Osteoblast (primary cell): ENCODE results near the gene NPRL2. TPM values are rescaled to one million over a fixed set of nuclear protein-coding genes. Genes with fewer than 3 reads are reported as not detected.

ENCODE experiments used
- DNase-seq: peaks from one replicate; pipeline ENCODE4 v3.0.0; 2011; ENCODE audit warnings: low spot score, mixed read lengths; ENCODE audit not compliant: insufficient read length; ENCODE audit errors: missing footprints
- H2AFZ ChIP-seq: 2 replicates; pipeline ENCODE4 v1.6.0; 2011; ENCODE audit warnings: mild to moderate bottlenecking, low read length
- H3K27ac ChIP-seq: 2 replicates; pipeline ENCODE4 v1.5.1; 2011; ENCODE audit warnings: mild to moderate bottlenecking, low read depth, low read length, moderate library complexity
- H3K27me3 ChIP-seq: 2 replicates; pipeline ENCODE4 v1.6.0; 2012; ENCODE audit warnings: mild to moderate bottlenecking, control low read depth, inconsistent platforms, low read length, moderate library complexity; ENCODE audit not compliant: insufficient read depth
- H3K36me3 ChIP-seq: 2 replicates; pipeline ENCODE4 v1.5.1; 2011; ENCODE audit warnings: mild to moderate bottlenecking, low read length, control low read depth, moderate library complexity; ENCODE audit not compliant: insufficient read depth
- H3K4me1 ChIP-seq: 2 replicates; pipeline ENCODE4 v1.5.1; 2011; ENCODE audit warnings: mild to moderate bottlenecking, low read length, control low read depth, moderate library complexity; ENCODE audit not compliant: insufficient read depth
- H3K4me2 ChIP-seq: 2 replicates; pipeline ENCODE4 v1.6.0; 2011; ENCODE audit warnings: mild to moderate bottlenecking, low read length; ENCODE audit not compliant: insufficient read depth
- H3K4me3 ChIP-seq: fragments of 200-600 bp; sonication (generic); 3 replicates; pipeline ENCODE4 v1.5.1; 2012; ENCODE audit warnings: mild to moderate bottlenecking, low read length, inconsistent platforms; ENCODE audit not compliant: insufficient read depth
- H3K79me2 ChIP-seq: 2 replicates; pipeline ENCODE4 v1.6.0; 2012; ENCODE audit warnings: mild to moderate bottlenecking, low read length, control low read depth, inconsistent platforms; ENCODE audit not compliant: insufficient read depth
- H3K9me3 ChIP-seq: 2 replicates; pipeline ENCODE4 v1.5.1; 2011; ENCODE audit warnings: low read depth, low read length, control low read depth
- H4K20me1 ChIP-seq: 2 replicates; pipeline ENCODE4 v1.6.0; 2012; ENCODE audit warnings: mild to moderate bottlenecking, low read length, control low read depth; ENCODE audit not compliant: insufficient read depth
- total RNA-seq: library from RNA; depleted of rRNA; stranded (reverse); fragments of >200 nt; gene quantifications from 2 replicates; pipeline ENCODE4 v1.2.3, GENCODE V29; 2012
- TF ChIP-seq, protein P1 (sequence below): IDR thresholded peaks from 2 replicates; pipeline ENCODE4 v1.5.1; 2011; ENCODE audit warnings: mild to moderate bottlenecking, low read depth, low read length, moderate library complexity; ENCODE audit errors: extremely low read depth

Gene NPRL2
- total RNA-seq, 1 donor, result 21.7 TPM

DNA sequence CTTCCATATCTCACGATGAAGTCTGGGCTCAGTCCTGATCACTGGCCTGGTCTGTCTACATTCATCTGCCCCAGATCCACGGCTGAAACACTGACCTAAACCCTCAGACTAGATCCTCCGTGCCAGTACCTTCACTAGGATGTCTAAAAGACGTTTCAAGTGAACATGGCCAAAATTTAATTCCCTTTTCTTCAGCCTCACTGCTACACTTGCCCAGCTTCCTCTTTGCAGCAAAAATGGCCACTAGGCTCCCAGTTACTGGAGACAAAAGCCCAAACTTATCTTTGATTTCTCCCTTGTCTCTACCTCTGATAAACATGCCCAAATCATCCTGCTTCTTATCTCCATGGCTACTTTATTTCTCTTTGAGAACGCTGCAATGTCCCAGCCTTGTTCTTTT is 11.6 kb downstream of the NPRL2 start:
- Histone ChIP-seq H3K27ac (peak overlapping the region; percentile 4), H3K4me2 (peak overlapping the region; percentile 5), H3K4me3 (no peak overlapping the region)

DNA sequence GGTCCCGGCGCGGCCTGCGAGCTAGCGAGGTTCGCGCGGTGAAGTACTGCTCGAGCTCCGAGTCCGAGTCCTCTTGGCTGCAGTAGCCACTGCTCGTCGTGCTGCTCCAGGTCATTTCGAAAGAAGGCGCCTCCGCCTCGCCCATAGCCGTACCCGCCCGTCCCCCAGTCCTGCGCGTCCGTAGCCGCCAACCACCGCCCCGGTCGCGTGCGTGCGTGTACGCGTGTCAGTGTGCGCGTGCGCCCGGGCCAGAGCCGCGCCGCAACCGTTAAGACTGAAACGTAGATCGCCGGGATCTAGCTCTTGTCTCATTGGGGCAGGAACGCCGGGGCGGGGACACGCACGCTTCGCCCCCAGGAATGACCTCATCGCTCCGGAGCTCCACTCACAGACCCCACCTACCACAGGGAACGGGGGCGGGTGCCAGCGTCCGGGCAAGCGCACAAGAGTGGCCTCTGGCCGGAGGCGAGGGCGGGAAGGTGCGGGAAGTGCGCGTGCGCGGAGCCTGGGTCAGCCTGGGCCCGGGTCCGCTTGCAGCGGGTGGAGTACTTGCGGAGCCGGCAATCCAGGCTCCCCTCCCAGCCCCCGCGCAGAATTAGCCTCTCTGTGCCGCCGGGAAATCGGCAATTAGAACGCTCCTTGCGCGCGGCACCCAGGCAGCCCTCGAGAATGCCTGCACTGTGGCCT is 13.3 kb downstream of the NPRL2 start:
- Histone ChIP-seq H3K9me3 (no peaks in the 10 kb centered on the region), H3K36me3 (peaks cover 2% of the 10 kb centered on the region), H3K27ac (peak overlapping the region; percentile 84), H3K4me1 (peaks cover 64% of the 10 kb centered on the region), H3K4me3 (peak overlapping the region; percentile 90), H3K79me2 (peaks cover 76% of the 10 kb centered on the region), H3K27me3 (no peaks in the 10 kb centered on the region), H3K4me2 (peak overlapping the region; percentile 83), H4K20me1 (peaks cover 27% of the 10 kb centered on the region), H2AFZ (peak overlapping the region; percentile 88)
- TF ChIP-seq, protein P1, sequence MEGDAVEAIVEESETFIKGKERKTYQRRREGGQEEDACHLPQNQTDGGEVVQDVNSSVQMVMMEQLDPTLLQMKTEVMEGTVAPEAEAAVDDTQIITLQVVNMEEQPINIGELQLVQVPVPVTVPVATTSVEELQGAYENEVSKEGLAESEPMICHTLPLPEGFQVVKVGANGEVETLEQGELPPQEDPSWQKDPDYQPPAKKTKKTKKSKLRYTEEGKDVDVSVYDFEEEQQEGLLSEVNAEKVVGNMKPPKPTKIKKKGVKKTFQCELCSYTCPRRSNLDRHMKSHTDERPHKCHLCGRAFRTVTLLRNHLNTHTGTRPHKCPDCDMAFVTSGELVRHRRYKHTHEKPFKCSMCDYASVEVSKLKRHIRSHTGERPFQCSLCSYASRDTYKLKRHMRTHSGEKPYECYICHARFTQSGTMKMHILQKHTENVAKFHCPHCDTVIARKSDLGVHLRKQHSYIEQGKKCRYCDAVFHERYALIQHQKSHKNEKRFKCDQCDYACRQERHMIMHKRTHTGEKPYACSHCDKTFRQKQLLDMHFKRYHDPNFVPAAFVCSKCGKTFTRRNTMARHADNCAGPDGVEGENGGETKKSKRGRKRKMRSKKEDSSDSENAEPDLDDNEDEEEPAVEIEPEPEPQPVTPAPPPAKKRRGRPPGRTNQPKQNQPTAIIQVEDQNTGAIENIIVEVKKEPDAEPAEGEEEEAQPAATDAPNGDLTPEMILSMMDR, result no peak
- DNase-seq, result peak; percentile 100

More for the DNA sequence above, 11.6 kb downstream of the NPRL2 start:
- Histone ChIP-seq H3K4me1 (peaks cover 54% of the 10 kb centered on the region), H3K36me3 (no peaks in the 10 kb centered on the region), H3K9me3 (no peaks in the 10 kb centered on the region), H3K79me2 (peaks cover 60% of the 10 kb centered on the region), H2AFZ (no peak overlapping the region), H4K20me1 (peaks cover 20% of the 10 kb centered on the region), H3K27me3 (no peaks in the 10 kb centered on the region)
- no peak for DNase-seq
- TF ChIP-seq, protein P1, result no peak

DNA sequence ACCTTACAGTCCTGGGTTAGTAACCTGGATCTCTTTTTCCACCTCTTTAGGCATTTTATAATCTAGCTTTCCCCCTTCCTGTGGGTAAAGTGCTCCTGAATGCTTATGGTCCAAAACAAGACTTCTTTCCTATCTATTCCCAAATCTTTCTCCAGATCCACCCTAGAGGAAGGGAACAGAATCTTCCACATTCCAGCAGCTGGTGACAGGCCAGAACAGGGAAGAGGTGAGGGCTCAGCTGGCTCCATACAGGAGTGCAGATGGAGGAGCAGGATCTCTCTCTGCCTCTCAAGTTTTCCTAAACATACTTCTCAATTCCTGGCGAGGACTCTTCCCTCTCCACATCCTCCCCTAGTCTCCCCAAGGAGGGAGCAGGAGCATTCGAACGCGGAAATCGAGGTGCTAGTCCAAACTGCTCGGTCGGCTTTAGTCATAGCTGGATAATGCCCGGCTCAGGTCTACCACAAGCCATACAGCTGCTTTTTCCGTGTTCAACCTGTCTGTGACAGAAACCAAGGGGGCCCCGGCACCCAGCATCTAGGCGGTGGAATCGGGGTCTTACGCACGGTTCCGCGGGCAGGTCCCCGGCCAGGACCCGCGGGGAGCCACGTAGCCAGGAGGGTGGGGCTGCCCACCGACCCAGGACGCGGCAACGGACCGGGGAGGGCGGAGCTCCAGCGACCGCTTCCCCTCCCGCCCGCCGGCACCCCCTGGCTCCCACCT is 14.0 kb downstream of the NPRL2 start:
- Histone ChIP-seq H3K4me3 (peak overlapping the region; percentile 90), H4K20me1 (peaks cover 33% of the 10 kb centered on the region), H3K79me2 (peaks cover 83% of the 10 kb centered on the region), H3K4me2 (peak overlapping the region; percentile 83), H3K27ac (peak overlapping the region; percentile 84), H3K27me3 (no peaks in the 10 kb centered on the region), H2AFZ (peak overlapping the region; percentile 25), H3K9me3 (no peaks in the 10 kb centered on the region), H3K4me1 (peaks cover 64% of the 10 kb centered on the region), H3K36me3 (peaks cover 9% of the 10 kb centered on the region)
- DNase-seq, result peak; percentile 81
- TF ChIP-seq, protein P1, result no peak

DNA sequence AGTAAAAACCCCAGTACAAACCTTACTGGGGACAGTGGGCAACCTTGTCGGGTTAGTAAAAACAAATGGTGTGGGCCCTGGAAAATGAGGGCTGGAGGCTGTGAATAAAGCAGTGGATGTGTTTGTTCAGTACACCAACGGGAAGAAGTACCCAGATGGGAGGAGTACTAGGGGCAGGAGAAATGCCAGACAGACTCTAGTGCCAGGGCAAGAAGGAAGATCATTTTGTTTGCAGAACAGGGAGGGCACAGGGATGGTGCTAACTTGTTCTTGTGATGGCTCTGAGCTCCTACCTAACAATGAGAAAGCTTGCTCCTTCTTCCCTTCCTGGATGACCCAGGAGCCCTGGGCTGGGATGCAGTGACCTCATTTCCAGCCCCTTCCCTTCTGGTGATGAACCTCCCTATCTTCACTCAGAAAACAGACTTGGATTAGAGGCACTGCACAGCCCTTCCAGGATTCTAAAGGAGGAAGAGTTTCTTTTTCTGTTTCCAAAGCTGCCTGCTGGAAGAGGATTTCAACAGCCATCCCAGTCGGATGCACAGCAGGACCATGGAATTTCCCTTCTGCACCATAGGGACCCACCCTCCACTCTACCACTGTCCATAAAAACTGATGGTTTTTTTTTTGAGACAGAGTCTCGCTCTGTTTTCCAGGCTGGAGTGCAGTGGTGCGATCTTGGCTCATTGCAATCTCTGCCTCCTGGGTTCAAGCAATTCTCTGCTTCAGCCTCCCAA is 16.1 kb downstream of the NPRL2 start:
- TF ChIP-seq, protein P1, result no peak
- peaks cover 50% of the 10 kb centered on the region for H3K4me1 ChIP-seq
- H3K4me2 ChIP-seq, result peak overlapping the region; percentile 83
- H3K27ac ChIP-seq, result peak overlapping the region; percentile 84
- no peaks in the 10 kb centered on the region for H3K27me3 ChIP-seq
- no peak for DNase-seq
- peaks cover 49% of the 10 kb centered on the region for H4K20me1 ChIP-seq
- H2AFZ ChIP-seq, result no peak overlapping the region
- no peaks in the 10 kb centered on the region for H3K9me3 ChIP-seq
- peak overlapping the region; percentile 37 for H3K4me3 ChIP-seq
- H3K79me2 ChIP-seq, result peaks cover 91% of the 10 kb centered on the region
- peaks cover 30% of the 10 kb centered on the region for H3K36me3 ChIP-seq
